RKO (cell line): ENCODE measurements around the gene SELENOI.
"Not testable (repeated sequence)": the region's sequence is repeated elsewhere in the genome, so short reads cannot be mapped to it uniquely, and the experiment has no call there.

Experiments used
- DNase-seq: peaks from one replicate; pipeline ENCODE4 v3.0.0-alpha.2; 2016; ENCODE audit warnings: low spot score

SELENOI gene

GRCh38 chr2:26327291-26328272 lies 18.4 kb upstream of the SELENOI start:
- no peak for DNase-seq

DNA sequence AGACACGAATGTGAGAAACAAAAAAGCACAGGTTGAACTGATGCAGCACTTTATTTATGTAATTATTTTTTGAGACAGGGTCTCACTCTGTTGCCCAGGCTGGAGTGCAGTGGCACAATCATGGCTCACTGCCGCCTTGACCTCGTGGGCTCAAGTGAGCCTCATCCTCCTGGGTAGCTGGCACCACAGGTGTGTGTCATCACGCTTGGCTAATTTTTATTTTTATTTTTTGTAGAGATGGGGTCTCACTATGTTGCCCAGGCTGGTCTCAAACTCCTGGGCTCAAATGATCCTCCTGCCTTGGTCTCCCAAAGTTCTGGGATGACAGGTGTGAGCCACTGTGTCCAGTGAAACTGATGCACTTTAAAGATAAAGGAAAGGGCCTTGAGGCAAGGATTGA lies 16.9 kb upstream of the SELENOI start:
- not testable (repeated sequence) for DNase-seq

- DNase-seq = peak; percentile 81
These were observed 15.8 kb upstream of the SELENOI start for GRCh38 chr2:26330114-26330549.

DNA sequence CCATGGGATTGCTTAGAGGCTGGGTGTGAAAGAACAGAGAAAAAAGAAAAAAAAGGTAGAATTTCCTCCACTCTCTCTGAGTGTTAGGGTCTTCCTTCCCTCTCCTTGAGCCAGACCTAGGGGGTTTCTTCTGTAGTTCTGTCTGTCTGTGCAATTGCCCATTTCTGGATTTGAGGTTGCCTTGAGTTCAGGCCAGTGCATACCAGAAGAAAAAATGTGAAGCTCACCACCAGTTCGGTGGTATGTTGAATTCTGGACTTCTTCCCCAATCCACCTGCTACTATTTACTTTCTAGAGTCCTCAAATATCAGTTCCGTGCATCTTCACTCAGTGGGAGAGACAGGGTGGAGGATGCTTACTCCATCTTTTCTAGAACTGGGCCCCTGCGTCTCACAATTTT lies 15.3 kb upstream of the SELENOI start:
- no peak for DNase-seq

- not testable (repeated sequence) for DNase-seq
These were observed 14.6 kb upstream of the SELENOI start for GRCh38 chr2:26331321-26331720.

DNA sequence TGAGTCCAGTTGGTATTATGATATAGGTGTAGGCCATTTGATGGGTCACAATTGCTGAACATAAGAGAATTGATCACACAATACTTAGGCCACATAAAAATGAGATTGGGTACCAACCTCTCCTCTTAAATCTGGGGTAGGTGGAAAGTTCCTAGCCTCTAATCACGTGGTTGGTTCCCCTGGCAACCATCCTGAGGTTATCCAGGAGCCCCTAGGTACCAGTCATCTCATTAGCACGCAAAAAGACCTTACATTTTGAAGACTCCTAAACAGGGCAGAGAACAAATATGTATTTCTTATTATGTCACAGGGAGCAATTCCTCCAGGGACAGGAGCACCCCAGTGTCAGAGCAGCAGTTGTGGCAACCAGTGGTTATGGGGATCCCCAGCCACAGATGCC lies 12.7 kb upstream of the SELENOI start:
- no peak for DNase-seq

GRCh38 chr2:26335231-26335630 lies 10.7 kb upstream of the SELENOI start:
- no peak for DNase-seq

DNA sequence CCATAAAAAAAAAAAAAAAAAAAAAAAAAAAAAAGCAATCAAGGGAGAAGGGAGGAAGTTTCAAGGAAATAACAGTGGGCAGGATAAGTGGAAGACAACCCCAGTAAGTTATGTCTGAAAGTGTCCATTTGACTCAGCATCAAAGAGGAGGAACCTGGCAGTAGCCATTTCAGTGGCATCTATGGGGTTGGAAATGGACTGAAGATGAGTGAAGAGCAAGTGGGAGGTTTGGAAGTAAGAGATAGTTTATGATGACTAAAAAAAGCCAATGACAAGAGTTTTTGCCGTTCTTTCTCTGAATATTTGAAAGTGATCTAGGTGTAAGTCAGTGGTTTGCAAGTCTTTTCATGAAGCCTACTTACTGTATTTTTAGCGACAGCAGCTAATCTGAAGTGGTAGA lies 9.2 kb upstream of the SELENOI start:
- no peak for DNase-seq

DNA sequence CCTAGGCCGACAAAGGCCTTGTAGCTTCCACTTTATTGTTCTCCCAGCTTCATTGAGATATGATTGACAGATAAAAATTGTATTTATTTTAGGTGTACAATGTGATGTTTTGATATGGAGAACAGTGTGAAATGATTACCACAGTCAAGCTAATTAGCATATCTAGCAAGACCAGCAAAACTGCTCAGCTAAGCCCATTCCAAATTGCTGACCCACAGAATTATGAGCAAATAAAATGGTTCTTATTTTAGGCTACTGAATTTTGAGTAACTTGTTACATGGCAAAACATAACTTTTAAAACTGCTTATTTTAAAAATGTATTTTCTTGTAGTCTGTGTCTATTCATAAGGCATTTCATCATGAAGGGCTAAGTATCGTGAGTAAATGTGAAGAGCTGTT lies 8.6 kb upstream of the SELENOI start:
- no peak for DNase-seq

DNA sequence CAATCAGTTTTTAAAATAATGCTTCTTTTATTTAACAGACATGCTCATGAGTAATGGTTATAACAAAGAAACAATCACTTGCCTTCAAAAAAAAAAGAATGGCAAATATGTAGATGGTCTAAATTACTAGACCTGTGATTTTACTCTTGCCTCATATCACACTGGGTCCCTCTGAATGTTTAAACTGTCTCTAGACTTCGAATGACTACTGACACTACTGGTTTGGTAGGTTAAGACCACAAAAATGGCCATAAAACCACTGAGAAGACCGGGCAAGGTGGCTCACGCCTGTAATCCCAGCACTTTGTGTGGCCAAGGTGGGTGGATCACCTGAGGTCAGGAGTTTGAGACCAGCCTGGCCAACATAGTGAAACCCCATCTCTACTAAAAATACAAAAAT lies 5.1 kb upstream of the SELENOI start:
- DNase-seq = no peak

- peak; percentile 67 for DNase-seq
These were observed 1.2 kb upstream of the SELENOI start for GRCh38 chr2:26344581-26345282.

- no peak for DNase-seq
These were observed 729 bp upstream of the SELENOI start for GRCh38 chr2:26345283-26345544.

DNA sequence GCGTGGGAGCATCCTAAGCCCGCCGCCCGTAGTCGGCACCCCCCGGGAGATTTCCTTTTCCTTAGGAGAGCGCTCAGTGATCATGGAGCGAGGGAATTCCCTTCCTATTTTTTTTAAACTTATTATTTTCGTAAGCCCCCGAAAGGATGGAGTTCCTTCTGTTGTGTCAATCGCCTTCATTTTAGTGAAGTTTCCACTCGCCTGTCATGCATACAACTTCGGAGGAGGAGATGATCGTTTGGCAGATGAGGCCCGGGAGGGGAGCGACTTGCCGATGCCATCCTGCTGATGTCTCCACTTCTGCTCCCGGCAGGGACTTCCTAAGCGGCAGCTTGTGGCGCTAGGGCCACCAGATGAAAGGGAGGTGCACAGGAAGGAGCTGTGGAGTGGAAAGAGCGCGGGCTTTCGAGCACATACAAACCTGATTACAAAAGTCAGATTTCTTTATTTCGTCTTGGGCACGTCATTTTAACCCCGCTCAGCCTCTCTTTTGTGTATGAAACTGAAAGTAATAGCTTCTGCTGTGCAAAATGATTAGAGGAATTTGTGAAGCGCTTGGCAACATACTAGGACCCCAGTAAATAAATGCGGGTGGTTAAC lies 611 bp downstream of the SELENOI start, which contains the start of gene ADGRF3:
Gene ADGRF3 (minus strand): TSS at position 336 of the 600 bp plus-strand sequence. CDS start 555 bp downstream, outside the sequence.
- DNase-seq = peak; percentile 74

GRCh38 chr2:26347286-26347865 lies 1.4 kb downstream of the SELENOI start:
- DNase-seq = peak; percentile 36

DNA sequence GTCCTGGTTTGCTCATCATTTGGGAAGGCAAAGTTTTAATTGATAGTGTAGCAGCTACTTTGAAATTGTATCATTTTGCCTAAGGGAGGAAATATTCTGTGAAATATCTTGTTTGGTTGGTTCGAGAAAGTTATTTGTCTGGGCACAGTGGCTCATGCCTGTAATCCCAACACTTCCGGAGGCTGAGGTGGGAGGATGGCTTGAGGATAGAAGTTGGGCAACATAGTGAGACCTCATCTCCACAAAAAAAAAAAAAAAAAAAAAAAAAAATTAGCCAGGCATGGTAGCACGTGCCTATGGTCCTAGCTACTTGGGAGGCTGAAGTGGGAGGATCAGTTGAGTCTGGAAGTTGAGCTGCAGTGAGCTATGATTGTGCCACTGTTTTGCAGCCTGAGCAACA lies 3.7 kb downstream of the SELENOI start:
- no peak for DNase-seq

- no peak for DNase-seq
These were observed 5.6 kb downstream of the SELENOI start for GRCh38 chr2:26351375-26352090.

GRCh38 chr2:26352892-26353291 lies 6.9 kb downstream of the SELENOI start:
- peak; percentile 74 for DNase-seq

GRCh38 chr2:26354469-26354868 lies 8.5 kb downstream of the SELENOI start:
- not testable (repeated sequence) for DNase-seq

DNA sequence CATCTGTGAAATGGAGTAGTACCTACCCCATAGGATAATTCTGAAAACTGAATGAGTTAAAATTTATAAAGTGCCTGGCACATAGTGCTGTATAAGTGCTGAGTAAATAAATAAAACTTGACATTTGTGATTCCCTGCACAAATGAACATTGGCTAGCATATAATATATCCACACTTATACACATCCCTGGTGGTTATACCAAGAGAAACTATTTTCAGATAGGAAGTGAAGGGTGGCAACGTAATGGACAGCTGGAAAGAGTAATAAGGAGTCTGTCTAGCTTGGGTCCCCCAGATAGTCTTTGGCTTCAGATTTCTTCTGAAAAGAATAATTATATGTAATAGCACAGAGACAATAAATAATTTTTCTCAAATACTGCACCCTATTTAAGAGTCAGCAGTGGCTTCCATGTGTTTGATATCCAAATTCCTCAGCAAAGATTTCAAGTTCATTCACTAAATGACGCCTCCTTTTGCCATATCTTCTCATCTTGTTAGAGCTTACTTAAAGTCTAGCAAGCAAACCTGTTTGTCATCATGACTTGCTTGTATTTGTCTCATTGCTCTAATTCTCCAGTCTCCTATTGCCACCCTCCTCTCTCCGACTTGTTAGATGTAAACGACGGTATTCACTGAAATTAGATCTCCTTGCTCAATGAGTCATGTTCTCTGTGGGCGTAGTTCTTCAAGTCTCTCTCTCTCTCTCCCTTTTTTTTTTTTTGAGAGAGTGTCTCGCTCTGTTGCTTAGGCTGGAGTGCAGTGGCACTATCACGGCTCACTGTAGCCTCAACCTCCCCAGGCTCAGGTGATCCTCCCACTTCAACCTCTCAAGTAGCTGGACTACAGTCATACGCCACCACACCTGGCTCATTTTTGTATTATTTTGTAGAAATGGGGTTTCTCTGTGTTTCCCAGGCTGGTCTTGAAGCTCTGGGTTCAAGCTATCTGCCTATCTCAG lies 9.4 kb downstream of the SELENOI start:
- DNase-seq = peak; percentile 94

DNA sequence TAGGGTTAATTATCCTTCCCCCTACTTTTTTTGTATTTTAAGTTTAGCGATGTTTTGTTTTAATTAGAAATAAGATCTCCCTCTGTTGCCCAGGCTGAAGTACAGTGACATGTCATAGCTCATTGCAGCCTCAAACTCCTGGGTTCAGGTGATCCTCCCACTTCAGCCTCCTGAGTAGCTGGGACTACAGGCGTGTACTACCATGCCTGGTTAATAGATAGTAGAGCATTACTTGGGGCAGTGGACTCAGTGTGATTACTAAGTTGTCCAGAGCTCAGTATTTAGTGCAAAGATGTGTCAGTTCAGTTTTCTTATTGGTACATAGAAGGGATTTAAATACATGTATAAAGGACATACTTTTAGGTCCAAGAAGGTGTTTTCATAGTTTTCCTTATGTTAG lies 10.2 kb downstream of the SELENOI start:
- no peak for DNase-seq

DNA sequence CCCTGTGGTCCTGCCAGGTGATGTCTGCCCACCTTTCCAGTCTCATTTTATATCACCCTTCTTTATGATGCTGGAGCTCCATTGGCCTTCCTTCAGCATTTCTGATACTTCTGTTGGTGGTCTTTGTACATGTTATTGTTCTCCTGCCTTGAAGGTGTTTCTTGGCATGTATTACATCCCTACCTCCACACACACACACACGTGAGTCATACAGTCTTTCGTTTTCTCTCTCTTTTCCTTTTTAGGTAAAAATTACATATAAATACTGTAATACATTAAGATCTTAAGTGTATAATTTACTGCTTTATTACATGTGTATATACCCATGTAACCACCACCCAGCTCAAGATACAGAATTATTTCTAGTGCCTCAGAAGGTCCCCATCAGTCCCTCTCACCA lies 10.8 kb downstream of the SELENOI start:
- no peak for DNase-seq
